Right lobe of liver (tissue), 6 donors: ENCODE measurements around the gene CEP83. TPM values are rescaled to one million over a fixed set of nuclear protein-coding genes. Genes with fewer than 3 reads are reported as not detected.
"Not testable (repeated sequence)": the region's sequence is repeated elsewhere in the genome, so short reads cannot be mapped to it uniquely, and the experiment has no call there.

ENCODE experiments used
- ATAC-seq, 4 donors: fragments of 200-7000 bp; cut with Tn5 transposase; one replicate each; pipeline ENCODE4 v1.9.1; 2020; ENCODE audit warnings: mild to moderate bottlenecking in 4 of 4, moderate library complexity in 4 of 4
- DNase-seq, 3 donors: peaks; one replicate each; pipeline ENCODE4 v3.0.0-alpha.2; 2020
- H3K27ac ChIP-seq, 3 donors: fragments of 200-600 bp; one replicate each; pipeline ENCODE4 v1.8.0; 2022
- H3K27me3 ChIP-seq, 2 donors: fragments of 200-600 bp; one replicate each; pipeline ENCODE4 v1.8.0; 2022
- H3K36me3 ChIP-seq, 4 donors: fragments of 200-600 bp; sonication (generic) in 1 of 4; one replicate each; pipeline versions ENCODE4 v1.5.1 to v1.8.0; 2017 to 2022; ENCODE audit warnings: control low read depth in 1 of 4
- H3K4me1 ChIP-seq, 4 donors: fragments of 200-600 bp; sonication (generic) in 1 of 4; one replicate each; pipeline versions ENCODE4 v1.5.1 to v1.8.0; 2017 to 2022; ENCODE audit warnings: control low read depth in 1 of 4
- H3K4me3 ChIP-seq, 3 donors: fragments of 200-600 bp; one replicate each; pipeline ENCODE4 v1.8.0; 2022
- H3K9me3 ChIP-seq, 4 donors: fragments of 200-600 bp; sonication (generic) in 1 of 4; one replicate each; pipeline versions ENCODE4 v1.5.1 to v1.8.0; 2017 to 2022; ENCODE audit warnings: control low read depth in 1 of 4
- CTCF ChIP-seq, 4 donors: fragments of 200-600 bp in 3 of 4; fragments of 450-650 bp in 1 of 4; IDR thresholded peaks; one replicate each; pipeline versions ENCODE4 v1.5.1 to v1.8.0; 2016 to 2022; ENCODE audit warnings: antibody characterized with exemption in 4 of 4, mild to moderate bottlenecking in 2 of 4
- POLR2A ChIP-seq: fragments of 450-650 bp; IDR thresholded peaks from one replicate; pipeline ENCODE4 v1.6.1; 2017; ENCODE audit warnings: antibody characterized with exemption, mild to moderate bottlenecking
- WGBS: methylation state at CpG from one replicate; pipeline ENCODE4 v1.1.6; 2018; ENCODE audit warnings: low coverage, low lambda C conversion rate; ENCODE audit not compliant: insufficient coverage; ENCODE audit errors: missing lambda C conversion rate; 5-methylcytosine and 5-hydroxymethylcytosine counted together
- intact Hi-C, 2 donors: fragments of 100-400 bp; cut with DNase I; formaldehyde crosslinking; loops; one replicate each; pipeline versions ENCODE4 v1.11.2 to v1.14.1; 2022
- total RNA-seq, 6 experiments: library from RNA; depleted of rRNA in 2 of 6; stranded (reverse); fragments of >200 nt in 2 of 6; fragmentation: NEBNext Ultra II Directional in 3 of 6; extraction: Animal tissue kit (Norgen Biotek cat#: 25700) in 3 of 6; gene quantifications; one replicate each; pipeline versions ENCODE4 v1.1.0 to v1.2.4, GENCODE V29; 2016 to 2023
- donor health status: DM: no; HTN: yes; CAD: no.
- donor health status: DM: no; HTN: no; CAD: no.
- donor health status: DM: no; HTN: no; CAD: no.
- donor health status: DM: no; HTN: yes; CAD: no.
- donor health status: DM: no; HTN: yes; CAD: no.

The CEP83 gene
- total RNA-seq, 6 experiments from 2014 or later: 4.2 to 9.5 (median 6.4) TPM

GRCh38 chr12:94318181-94318580 lies 141.5 kb downstream of the CEP83 start:
- no peak for TF ChIP-seq POLR2A
- TF ChIP-seq CTCF (IDR thresholded peaks at IDR 0.05): no peak
- DNase-seq (no peak), ATAC-seq (no peak)
- intact Hi-C loops: no loop called here
- no peaks in the 10 kb centered on the region for H3K27me3 ChIP-seq
- no peaks in the 10 kb centered on the region for H3K4me1 ChIP-seq
- H3K36me3 ChIP-seq: no peaks in the 10 kb centered on the region
- H3K27ac ChIP-seq: no peak overlapping the region
- H3K9me3 ChIP-seq: peaks cover 0 to 10% (median 0%) of the 10 kb centered on the region in 4 donors
- H3K4me3 ChIP-seq: no peak overlapping the region
- whole genome bisulfite sequencing: 60% methylated on average over 1 of the region's 1 CpG

GRCh38 chr12:94316600-94316999 lies 143.1 kb downstream of the CEP83 start:
- intact Hi-C loops, DNase-seq, H3K9me3 ChIP-seq, H3K4me3 ChIP-seq, H3K27me3 ChIP-seq, H3K4me1 ChIP-seq, ATAC-seq, H3K36me3 ChIP-seq, H3K27ac ChIP-seq: not testable (repeated sequence)
- 83% methylated on average over 2 of the region's 2 CpGs for WGBS

GRCh38 chr12:94312378-94312777 lies 147.3 kb downstream of the CEP83 start:
- TF ChIP-seq CTCF (IDR thresholded peaks at IDR 0.05): no peak
- no peak for TF ChIP-seq POLR2A
- Histone ChIP-seq H3K36me3 (peaks cover 0 to 5% (median 0%) of the 10 kb centered on the region in 4 donors), H3K9me3 (no peaks in the 10 kb centered on the region), H3K27me3 (no peaks in the 10 kb centered on the region), H3K4me1 (no peaks in the 10 kb centered on the region), H3K4me3 (no peak overlapping the region), H3K27ac (peak overlapping the region in 1 of 3 donors; percentile 12)
- ATAC-seq: peak in 1 of 4 donors; percentile 93
- no peak for DNase-seq
- 46% methylated on average over 1 of the region's 1 CpG for WGBS
- intact Hi-C loops: no loop called here

GRCh38 chr12:94309373-94309772 lies 150.3 kb downstream of the CEP83 start:
- Histone ChIP-seq H3K36me3 (peaks cover 0 to 5% (median 0%) of the 10 kb centered on the region in 4 donors), H3K27me3 (no peaks in the 10 kb centered on the region), H3K4me3 (no peak overlapping the region), H3K4me1 (peaks cover 0 to 12% (median 0%) of the 10 kb centered on the region in 4 donors), H3K9me3 (no peaks in the 10 kb centered on the region), H3K27ac (no peak overlapping the region)
- TF ChIP-seq CTCF (IDR thresholded peaks at IDR 0.05): no peak
- no peak for TF ChIP-seq POLR2A
- DNase-seq: no peak
- ATAC-seq: no peak
- intact Hi-C loops: no loop called here
- 90% methylated on average over 5 of the region's 5 CpGs for WGBS

DNA sequence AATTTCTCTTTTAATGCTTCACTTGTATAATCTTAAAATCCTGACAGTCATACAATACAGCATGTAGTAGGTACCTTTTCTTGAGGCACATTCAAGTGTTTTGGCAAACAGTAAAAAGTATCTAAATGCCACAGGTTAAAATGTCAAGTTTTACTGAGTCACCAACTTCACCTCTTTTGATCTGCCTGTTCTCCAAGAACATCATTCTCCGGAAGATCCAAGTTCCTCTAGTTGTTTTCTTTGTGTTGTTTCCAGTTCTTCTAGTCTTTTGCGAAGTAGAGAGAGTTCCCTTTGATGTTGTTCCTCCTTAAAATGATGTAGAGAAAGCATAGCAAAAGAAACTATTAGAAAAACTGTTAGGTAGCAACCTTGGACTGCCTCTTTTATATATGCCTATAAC lies 151.1 kb downstream of the CEP83 start:
- Histone ChIP-seq H3K27ac (no peak overlapping the region), H3K4me3 (no peak overlapping the region), H3K4me1 (peaks cover 0 to 12% (median 0%) of the 10 kb centered on the region in 4 donors), H3K9me3 (no peaks in the 10 kb centered on the region), H3K36me3 (peaks cover 0 to 5% (median 0%) of the 10 kb centered on the region in 4 donors), H3K27me3 (no peaks in the 10 kb centered on the region)
- 83% methylated on average over 2 of the region's 2 CpGs for WGBS
- intact Hi-C loops: no loop called here
- DNase-seq (no peak), ATAC-seq (no peak)
- TF ChIP-seq POLR2A (no peak), CTCF (IDR thresholded peaks at IDR 0.05) (no peak)
